ENCODE results near the gene MRPL58.
"Not testable (repeated sequence)": the region's sequence is repeated elsewhere in the genome, so short reads cannot be mapped to it uniquely, and the experiment has no call there.

The MRPL58 gene

GRCh38 chr17:75033346-75034235 lies 21.1 kb downstream of the MRPL58 start:
- Mint-ChIP-seq H3K27me3 (ENCODE audit: low read depth, poor library complexity) (peaks cover 31% of the 10 kb centered on the region), H3K9me3 (peaks cover 36% of the 10 kb centered on the region), H3K4me3 (peak overlapping the region; percentile 88), H3K4me1 (peaks cover 18% of the 10 kb centered on the region), H3K27ac (peak overlapping the region; percentile 99), H3K36me3 (ENCODE audit: low read depth) (peaks cover 4% of the 10 kb centered on the region)
- no peak for TF ChIP-seq CTCF (IDR thresholded peaks at IDR 0.05)
- DNase-seq = peak; percentile 99

GRCh38 chr17:75034236-75034908 lies 21.9 kb downstream of the MRPL58 start:
- H3K27ac Mint-ChIP-seq = peak overlapping the region; percentile 99
- peak; percentile 92 for DNase-seq
- no peak for TF ChIP-seq CTCF (IDR thresholded peaks at IDR 0.05)
- H3K4me3 Mint-ChIP-seq = peak overlapping the region; percentile 88
- H3K27me3 Mint-ChIP-seq (ENCODE audit: low read depth, poor library complexity) = peaks cover 29% of the 10 kb centered on the region
- H3K9me3 Mint-ChIP-seq = peaks cover 30% of the 10 kb centered on the region
- H3K4me1 Mint-ChIP-seq = peaks cover 18% of the 10 kb centered on the region
- H3K36me3 Mint-ChIP-seq (ENCODE audit: low read depth) = peaks cover 10% of the 10 kb centered on the region

- Mint-ChIP-seq H3K36me3 (ENCODE audit: low read depth) (peaks cover 29% of the 10 kb centered on the region), H3K27ac (peak overlapping the region; percentile 68), H3K27me3 (ENCODE audit: low read depth, poor library complexity) (peaks cover 29% of the 10 kb centered on the region), H3K9me3 (peaks cover 9% of the 10 kb centered on the region), H3K4me1 (peaks cover 18% of the 10 kb centered on the region), H3K4me3 (peak overlapping the region; percentile 42)
- peak; percentile 14 for DNase-seq
- no peak for TF ChIP-seq CTCF (IDR thresholded peaks at IDR 0.05)
Measured at GRCh38 chr17:75036643-75037268, 24.3 kb downstream of the MRPL58 start.

- Mint-ChIP-seq H3K36me3 (ENCODE audit: low read depth) (peaks cover 34% of the 10 kb centered on the region), H3K4me1 (peaks cover 7% of the 10 kb centered on the region), H3K9me3 (peaks cover 6% of the 10 kb centered on the region), H3K27me3 (ENCODE audit: low read depth, poor library complexity) (peaks cover 14% of the 10 kb centered on the region), H3K4me3 (no peak overlapping the region), H3K27ac (no peak overlapping the region)
- DNase-seq = no peak
- no peak for TF ChIP-seq CTCF (IDR thresholded peaks at IDR 0.05)
Measured at GRCh38 chr17:75039238-75039637, 26.8 kb downstream of the MRPL58 start.

- H3K4me1 Mint-ChIP-seq = peaks cover 23% of the 10 kb centered on the region
- no peak for DNase-seq
- no peak overlapping the region for H3K4me3 Mint-ChIP-seq
- no peak overlapping the region for H3K27ac Mint-ChIP-seq
- peaks cover 11% of the 10 kb centered on the region for H3K27me3 Mint-ChIP-seq (ENCODE audit: low read depth, poor library complexity)
- TF ChIP-seq CTCF (IDR thresholded peaks at IDR 0.05) = no peak
- no peaks in the 10 kb centered on the region for H3K9me3 Mint-ChIP-seq
- H3K36me3 Mint-ChIP-seq (ENCODE audit: low read depth) = peaks cover 34% of the 10 kb centered on the region
Measured at GRCh38 chr17:75041656-75042280, 29.3 kb downstream of the MRPL58 start.

GRCh38 chr17:75043789-75044188 lies 31.3 kb downstream of the MRPL58 start:
- Mint-ChIP-seq H3K27me3 (ENCODE audit: low read depth, poor library complexity) (peaks cover 11% of the 10 kb centered on the region), H3K36me3 (ENCODE audit: low read depth) (peaks cover 28% of the 10 kb centered on the region), H3K4me1 (peaks cover 34% of the 10 kb centered on the region)
- not testable (repeated sequence) for H3K9me3 Mint-ChIP-seq, H3K27ac Mint-ChIP-seq, H3K4me3 Mint-ChIP-seq, DNase-seq

Measured in nephron progenitor cell (in vitro differentiated cells).